ENCODE results near the gene BBX.

BBX gene

DNA sequence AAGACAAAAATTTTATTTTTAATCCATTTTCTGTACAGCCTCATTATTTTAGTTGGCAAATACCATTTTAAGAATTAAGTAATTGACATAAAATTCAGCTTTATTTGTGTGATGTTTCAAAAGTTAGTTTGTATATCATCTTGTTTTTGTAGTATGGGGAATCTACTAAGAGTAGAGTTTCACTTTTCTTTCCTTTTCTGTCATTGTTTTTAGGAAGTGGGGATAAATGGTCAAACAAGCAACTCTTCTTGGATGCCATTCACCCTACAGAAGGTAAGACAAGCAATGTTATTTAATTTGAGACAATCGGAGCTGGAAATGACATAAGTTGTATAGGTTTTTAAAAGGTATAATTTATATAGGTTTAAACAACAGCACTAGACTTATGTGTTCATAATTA, 268.3 kb downstream of the BBX start:
- TF ChIP-seq POU2F2 (IDR thresholded peaks at IDR 0.05; ENCODE audit: low read depth, low read length) (no peak), POLR2A (IDR thresholded peaks at IDR 0.05; ENCODE audit: low read depth, low read length) (no peak), PAX5 (IDR thresholded peaks at IDR 0.05; ENCODE audit: insufficient read depth, low read length, severe bottlenecking) (no peak), TAF1 (IDR thresholded peaks at IDR 0.05; ENCODE audit: low read depth, low read length) (no peak), SPI1 (IDR thresholded peaks at IDR 0.05; ENCODE audit: low read depth, low read length) (no peak)
- FAIRE-seq, result no peak

DNA sequence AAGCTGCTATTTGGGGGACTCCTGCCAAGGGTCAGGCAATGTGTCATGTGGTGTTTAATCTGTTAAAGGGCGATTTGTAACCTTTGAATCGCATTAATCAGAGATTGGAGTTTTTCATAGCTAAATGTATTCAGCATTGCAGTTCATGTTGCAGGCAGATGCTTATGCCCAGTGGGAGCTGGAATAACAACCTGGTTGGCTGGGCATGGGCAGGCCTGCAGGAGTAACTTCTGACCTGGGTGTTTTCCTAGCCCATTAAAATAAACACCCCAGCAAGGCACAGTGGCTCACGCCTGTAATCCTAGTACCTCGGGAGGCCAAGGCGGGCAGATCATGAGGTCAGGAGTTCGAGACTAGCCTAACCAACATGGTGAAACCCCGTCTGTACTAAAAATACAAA, 268.7 kb downstream of the BBX start:
- TF ChIP-seq POLR2A (IDR thresholded peaks at IDR 0.05; ENCODE audit: low read depth, low read length), result no peak
- TF ChIP-seq TAF1 (IDR thresholded peaks at IDR 0.05; ENCODE audit: low read depth, low read length), result no peak
- no peak for TF ChIP-seq SPI1 (IDR thresholded peaks at IDR 0.05; ENCODE audit: low read depth, low read length)
- no peak for TF ChIP-seq POLR2AphosphoS5 (IDR thresholded peaks at IDR 0.05; ENCODE audit: low read depth, low read length)
- TF ChIP-seq POU2F2 (IDR thresholded peaks at IDR 0.05; ENCODE audit: low read depth, low read length), result no peak
- TF ChIP-seq PAX5 (IDR thresholded peaks at IDR 0.05; ENCODE audit: insufficient read depth, low read length, severe bottlenecking), result no peak
- DNase-seq (ENCODE audit: insufficient read length, low spot score) (no peak), FAIRE-seq (no peak)

More for the DNA sequence above, 268.3 kb downstream of the BBX start:
- no peak for DNase-seq (ENCODE audit: insufficient read length, low spot score)

DNA sequence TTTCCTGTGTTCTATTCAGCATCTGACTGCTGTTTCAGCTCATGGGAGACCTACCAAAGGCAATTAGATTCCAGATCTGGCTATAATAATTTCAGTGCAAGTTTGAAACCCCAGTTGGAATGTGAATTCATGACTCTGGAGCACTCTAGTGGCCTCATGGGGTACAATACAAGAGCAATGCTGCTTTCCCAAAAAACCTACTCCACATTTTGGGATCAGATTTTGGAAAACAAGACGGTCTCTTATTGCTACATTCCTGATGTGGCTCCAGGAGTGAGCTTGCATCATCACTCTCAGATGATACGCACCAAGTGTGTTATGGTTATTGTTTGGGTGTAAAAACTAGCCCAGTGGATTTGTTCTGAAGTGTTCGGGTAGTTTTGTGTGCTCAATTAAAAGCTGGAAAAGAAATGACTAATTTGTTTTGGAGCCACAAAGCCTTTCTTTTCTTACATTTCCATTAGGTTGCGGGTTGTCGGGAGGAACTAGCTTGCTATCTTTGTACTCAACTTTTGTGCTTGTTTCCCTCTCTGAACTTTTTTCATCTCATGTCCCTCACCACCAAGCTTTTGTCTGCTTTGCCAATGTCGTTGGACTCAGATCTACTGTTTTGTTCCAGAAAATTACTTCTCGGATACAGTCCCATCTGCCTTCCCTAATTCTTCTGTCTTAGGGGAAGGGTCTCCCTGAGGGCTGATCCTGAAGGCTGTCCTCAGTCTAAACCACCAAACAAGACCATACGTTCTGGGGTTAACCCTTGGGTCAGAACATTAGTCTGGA, 272.1 kb downstream of the BBX start:
- DNase-seq (ENCODE audit: insufficient read length, low spot score) (no peak), FAIRE-seq (no peak)
- TF ChIP-seq SPI1 (IDR thresholded peaks at IDR 0.05; ENCODE audit: low read depth, low read length) (no peak), PAX5 (IDR thresholded peaks at IDR 0.05; ENCODE audit: insufficient read depth, low read length, severe bottlenecking) (no peak), POU2F2 (IDR thresholded peaks at IDR 0.05; ENCODE audit: low read depth, low read length) (no peak), POLR2A (IDR thresholded peaks at IDR 0.05; ENCODE audit: low read depth, low read length) (no peak), POLR2AphosphoS5 (IDR thresholded peaks at IDR 0.05; ENCODE audit: low read depth, low read length) (no peak), TAF1 (IDR thresholded peaks at IDR 0.05; ENCODE audit: low read depth, low read length) (no peak)

DNA sequence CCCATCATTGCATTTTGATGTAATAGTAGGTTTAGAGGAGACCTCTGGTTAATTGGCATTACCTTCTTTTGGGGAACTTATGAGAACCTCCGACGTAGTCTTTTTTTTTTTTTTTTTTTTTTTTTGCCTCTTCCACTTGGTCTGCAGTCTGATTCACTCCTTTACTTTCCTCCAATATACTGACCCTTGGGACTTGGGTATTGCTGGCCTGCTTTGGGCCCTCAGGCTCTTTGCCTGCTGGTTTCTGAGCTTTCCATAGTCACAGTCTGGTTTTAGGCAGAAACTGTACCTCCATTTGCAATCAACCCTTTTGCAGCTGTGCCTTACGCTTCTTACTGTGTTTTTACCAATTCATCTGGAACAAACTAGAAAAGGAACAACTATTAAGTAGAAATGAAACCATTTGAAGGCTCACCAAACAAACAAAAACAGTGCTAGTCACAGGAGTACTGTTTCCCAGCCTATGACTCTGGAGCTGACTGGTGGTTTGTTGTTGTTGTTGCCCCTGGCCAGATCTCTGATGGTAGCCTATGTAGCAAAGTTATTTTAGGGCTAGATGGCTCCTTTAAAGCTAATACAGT, 272.8 kb downstream of the BBX start:
- FAIRE-seq (no peak), DNase-seq (ENCODE audit: insufficient read length, low spot score) (no peak)
- TF ChIP-seq SPI1 (IDR thresholded peaks at IDR 0.05; ENCODE audit: low read depth, low read length) (no peak), POU2F2 (IDR thresholded peaks at IDR 0.05; ENCODE audit: low read depth, low read length) (no peak), POLR2AphosphoS5 (IDR thresholded peaks at IDR 0.05; ENCODE audit: low read depth, low read length) (no peak), POLR2A (IDR thresholded peaks at IDR 0.05; ENCODE audit: low read depth, low read length) (no peak), PAX5 (IDR thresholded peaks at IDR 0.05; ENCODE audit: insufficient read depth, low read length, severe bottlenecking) (no peak), TAF1 (IDR thresholded peaks at IDR 0.05; ENCODE audit: low read depth, low read length) (no peak)

DNA sequence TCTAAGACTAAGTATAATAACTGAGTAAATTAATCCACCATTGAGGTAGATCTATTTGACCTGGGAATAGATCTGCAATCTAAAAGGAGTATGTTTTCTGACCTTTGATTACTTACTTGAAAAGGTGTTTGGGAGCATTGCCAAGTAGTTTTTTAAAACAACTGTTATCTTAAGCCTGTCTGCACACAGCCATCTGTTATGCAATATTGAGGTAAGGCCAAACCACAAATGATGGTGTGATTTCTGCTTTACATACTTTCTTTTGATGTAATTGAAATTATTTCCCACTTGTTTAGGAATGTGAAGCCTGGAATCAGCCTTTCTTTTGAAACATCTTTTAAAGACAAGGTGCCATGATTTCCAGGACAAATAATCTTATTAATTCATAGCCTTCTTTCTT, 274.0 kb downstream of the BBX start:
- FAIRE-seq, result no peak

DNA sequence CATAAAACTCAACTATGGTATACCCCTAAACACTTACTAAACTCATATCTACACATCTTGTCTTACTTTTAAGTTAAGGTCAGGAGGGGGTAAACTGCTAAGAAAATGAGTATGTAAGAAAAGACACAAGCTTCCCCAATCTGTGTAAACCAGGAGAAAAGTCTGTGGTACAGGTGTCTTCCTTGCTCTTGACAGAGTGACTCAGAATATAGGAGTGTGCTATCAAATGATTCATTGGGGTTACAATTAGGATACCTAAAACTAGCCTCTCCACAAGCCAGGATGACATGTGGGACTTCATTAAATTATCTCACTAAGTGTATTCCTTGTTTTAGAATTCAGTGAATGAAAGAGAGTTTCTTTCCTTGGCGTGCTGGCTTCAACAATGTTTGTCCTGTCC, 274.8 kb downstream of the BBX start:
- FAIRE-seq (no peak), DNase-seq (ENCODE audit: insufficient read length, low spot score) (no peak)
- no peak for TF ChIP-seq POLR2AphosphoS5 (IDR thresholded peaks at IDR 0.05; ENCODE audit: low read depth, low read length)
- no peak for TF ChIP-seq POLR2A (IDR thresholded peaks at IDR 0.05; ENCODE audit: low read depth, low read length)
- no peak for TF ChIP-seq TAF1 (IDR thresholded peaks at IDR 0.05; ENCODE audit: low read depth, low read length)

More for the DNA sequence above, 274.0 kb downstream of the BBX start:
- TF ChIP-seq SPI1 (IDR thresholded peaks at IDR 0.05; ENCODE audit: low read depth, low read length) (no peak), PAX5 (IDR thresholded peaks at IDR 0.05; ENCODE audit: insufficient read depth, low read length, severe bottlenecking) (no peak), POLR2AphosphoS5 (IDR thresholded peaks at IDR 0.05; ENCODE audit: low read depth, low read length) (no peak), POLR2A (IDR thresholded peaks at IDR 0.05; ENCODE audit: low read depth, low read length) (no peak), POU2F2 (IDR thresholded peaks at IDR 0.05; ENCODE audit: low read depth, low read length) (no peak), TAF1 (IDR thresholded peaks at IDR 0.05; ENCODE audit: low read depth, low read length) (no peak)
- DNase-seq (ENCODE audit: insufficient read length, low spot score), result no peak

DNA sequence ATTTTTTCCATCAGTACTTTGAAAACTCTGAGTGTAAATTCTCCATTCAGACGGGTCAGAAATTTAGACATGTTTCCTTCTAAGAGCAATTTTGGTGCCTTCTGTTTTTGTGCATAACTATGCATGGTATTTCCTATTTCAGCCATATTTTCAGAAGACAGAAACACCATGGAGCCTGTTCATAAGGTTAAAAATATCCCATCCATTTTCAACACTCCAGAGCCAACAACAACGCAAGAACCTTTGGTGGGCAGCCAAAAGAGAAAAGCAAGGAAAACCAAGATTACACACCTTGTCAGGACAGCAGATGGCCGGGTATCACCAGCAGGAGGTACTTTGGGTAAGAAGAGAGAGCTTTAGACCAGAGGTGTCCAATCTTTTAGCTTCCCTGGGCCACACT, 275.6 kb downstream of the BBX start:
- no peak for DNase-seq (ENCODE audit: insufficient read length, low spot score)
- FAIRE-seq, result no peak
- TF ChIP-seq PAX5 (IDR thresholded peaks at IDR 0.05; ENCODE audit: insufficient read depth, low read length, severe bottlenecking) (no peak), POLR2A (IDR thresholded peaks at IDR 0.05; ENCODE audit: low read depth, low read length) (no peak), POU2F2 (IDR thresholded peaks at IDR 0.05; ENCODE audit: low read depth, low read length) (no peak), POLR2AphosphoS5 (IDR thresholded peaks at IDR 0.05; ENCODE audit: low read depth, low read length) (no peak), TAF1 (IDR thresholded peaks at IDR 0.05; ENCODE audit: low read depth, low read length) (no peak), SPI1 (IDR thresholded peaks at IDR 0.05; ENCODE audit: low read depth, low read length) (no peak)

DNA sequence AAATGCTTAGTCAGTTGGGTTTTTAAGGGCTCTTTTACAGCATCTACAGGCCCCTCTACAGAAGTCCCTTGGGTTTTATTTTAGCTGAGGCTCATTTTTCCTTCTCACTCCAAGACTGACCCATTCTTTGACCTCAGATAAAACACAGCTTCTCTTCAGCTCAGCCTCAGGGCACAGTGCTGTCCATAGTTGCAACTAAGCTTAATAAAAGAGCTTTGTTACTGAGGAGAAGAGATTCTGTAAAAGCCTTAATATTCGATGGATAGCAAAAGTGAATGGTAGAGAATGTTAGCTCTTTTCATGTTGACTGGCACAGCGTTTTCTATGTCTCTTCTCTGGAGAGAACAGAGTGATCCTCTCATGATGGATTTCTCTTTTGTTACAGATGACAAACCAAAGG, 277.9 kb downstream of the BBX start:
- DNase-seq (ENCODE audit: insufficient read length, low spot score), result no peak
- TF ChIP-seq POLR2AphosphoS5 (IDR thresholded peaks at IDR 0.05; ENCODE audit: low read depth, low read length), result no peak
- TF ChIP-seq POU2F2 (IDR thresholded peaks at IDR 0.05; ENCODE audit: low read depth, low read length), result no peak
- no peak for TF ChIP-seq POLR2A (IDR thresholded peaks at IDR 0.05; ENCODE audit: low read depth, low read length)
- no peak for TF ChIP-seq SPI1 (IDR thresholded peaks at IDR 0.05; ENCODE audit: low read depth, low read length)
- TF ChIP-seq TAF1 (IDR thresholded peaks at IDR 0.05; ENCODE audit: low read depth, low read length), result no peak
- no peak for TF ChIP-seq PAX5 (IDR thresholded peaks at IDR 0.05; ENCODE audit: insufficient read depth, low read length, severe bottlenecking)
- no peak for FAIRE-seq

DNA sequence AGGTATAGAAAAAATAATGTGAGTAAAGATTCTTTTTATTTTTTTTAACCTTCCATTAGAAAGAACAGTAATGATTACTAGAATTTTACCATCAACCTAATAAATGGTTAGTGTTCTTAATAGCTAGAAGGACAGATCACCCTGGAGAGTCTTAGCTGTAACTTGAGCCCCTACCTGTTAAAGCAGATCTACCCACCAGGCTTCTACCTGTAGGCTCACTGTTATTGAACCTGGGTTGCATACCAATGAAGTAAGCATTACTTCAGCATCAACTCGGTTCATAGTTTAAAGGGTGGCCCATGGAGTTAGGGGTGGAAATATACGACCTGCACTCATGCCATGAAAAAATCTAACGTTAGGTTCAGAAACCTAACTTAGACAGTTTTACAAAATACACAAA, 280.4 kb downstream of the BBX start:
- DNase-seq (ENCODE audit: insufficient read length, low spot score) (no peak), FAIRE-seq (no peak)
- TF ChIP-seq POU2F2 (IDR thresholded peaks at IDR 0.05; ENCODE audit: low read depth, low read length) (no peak), SPI1 (IDR thresholded peaks at IDR 0.05; ENCODE audit: low read depth, low read length) (no peak), TAF1 (IDR thresholded peaks at IDR 0.05; ENCODE audit: low read depth, low read length) (no peak), POLR2A (IDR thresholded peaks at IDR 0.05; ENCODE audit: low read depth, low read length) (no peak), PAX5 (IDR thresholded peaks at IDR 0.05; ENCODE audit: insufficient read depth, low read length, severe bottlenecking) (no peak), POLR2AphosphoS5 (IDR thresholded peaks at IDR 0.05; ENCODE audit: low read depth, low read length) (no peak)
